ENCODE results near the gene TMTC2. TPM values are rescaled to one million over a fixed set of nuclear protein-coding genes. Genes with fewer than 3 reads are reported as not detected.
A peak's percentile ranks its signal among the peaks of the same experiment; 100 is the strongest.

TMTC2 gene
- total RNA-seq, 1 donor from 2014 or later = 20.2 TPM

- Mint-ChIP-seq H3K36me3 (ENCODE audit: unreplicated experiment) (peaks cover 17% of the 10 kb centered on the region), H3K27ac (ENCODE audit: unreplicated experiment) (peak overlapping the region; percentile 82), H3K4me3 (ENCODE audit: unreplicated experiment) (peak overlapping the region; percentile 23), H3K27me3 (ENCODE audit: unreplicated experiment) (no peaks in the 10 kb centered on the region), H3K9me3 (ENCODE audit: unreplicated experiment) (peaks cover 13% of the 10 kb centered on the region), H3K4me1 (ENCODE audit: unreplicated experiment) (peaks cover 58% of the 10 kb centered on the region)
- DNase-seq (ENCODE audit: extremely low spot score, unreplicated experiment) = no peak
- no peak for TF ChIP-seq CTCF (IDR thresholded peaks at IDR 0.05)
These were observed 272.3 kb downstream of the TMTC2 start for GRCh38 chr12:82958966-82959365.

- Mint-ChIP-seq H3K4me1 (ENCODE audit: unreplicated experiment) (peaks cover 56% of the 10 kb centered on the region), H3K9me3 (ENCODE audit: unreplicated experiment) (peaks cover 13% of the 10 kb centered on the region), H3K27ac (ENCODE audit: unreplicated experiment) (peak overlapping the region; percentile 82), H3K27me3 (ENCODE audit: unreplicated experiment) (no peaks in the 10 kb centered on the region), H3K36me3 (ENCODE audit: unreplicated experiment) (peaks cover 17% of the 10 kb centered on the region), H3K4me3 (ENCODE audit: unreplicated experiment) (no peak overlapping the region)
- no peak for DNase-seq (ENCODE audit: extremely low spot score, unreplicated experiment)
- TF ChIP-seq CTCF (IDR thresholded peaks at IDR 0.05) = no peak
These were observed 273.1 kb downstream of the TMTC2 start for GRCh38 chr12:82959821-82960220.

DNA sequence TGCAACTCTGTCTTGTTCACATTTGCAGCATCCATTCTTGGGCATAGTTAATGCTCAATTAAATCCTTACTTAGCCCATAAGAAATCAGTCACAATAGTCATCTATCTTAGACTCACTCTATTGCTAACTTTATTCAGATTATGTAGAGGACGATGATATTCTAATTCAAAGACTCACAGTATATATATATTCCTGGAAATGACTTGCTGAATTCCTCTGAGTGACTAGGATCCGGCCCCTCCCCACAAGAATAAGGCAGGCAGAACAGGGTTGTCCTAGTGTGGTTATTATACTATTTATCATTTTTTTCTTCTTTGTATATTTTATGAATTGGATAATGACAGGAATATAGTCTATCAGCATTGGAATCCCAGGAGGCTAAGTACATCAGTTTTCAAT is 275.1 kb downstream of the TMTC2 start:
- Mint-ChIP-seq H3K36me3 (ENCODE audit: unreplicated experiment) (peaks cover 15% of the 10 kb centered on the region), H3K27ac (ENCODE audit: unreplicated experiment) (no peak overlapping the region), H3K4me1 (ENCODE audit: unreplicated experiment) (peaks cover 46% of the 10 kb centered on the region), H3K4me3 (ENCODE audit: unreplicated experiment) (no peak overlapping the region), H3K27me3 (ENCODE audit: unreplicated experiment) (no peaks in the 10 kb centered on the region), H3K9me3 (ENCODE audit: unreplicated experiment) (peaks cover 13% of the 10 kb centered on the region)
- DNase-seq (ENCODE audit: extremely low spot score, unreplicated experiment) = no peak
- no peak for TF ChIP-seq CTCF (IDR thresholded peaks at IDR 0.05)

DNA sequence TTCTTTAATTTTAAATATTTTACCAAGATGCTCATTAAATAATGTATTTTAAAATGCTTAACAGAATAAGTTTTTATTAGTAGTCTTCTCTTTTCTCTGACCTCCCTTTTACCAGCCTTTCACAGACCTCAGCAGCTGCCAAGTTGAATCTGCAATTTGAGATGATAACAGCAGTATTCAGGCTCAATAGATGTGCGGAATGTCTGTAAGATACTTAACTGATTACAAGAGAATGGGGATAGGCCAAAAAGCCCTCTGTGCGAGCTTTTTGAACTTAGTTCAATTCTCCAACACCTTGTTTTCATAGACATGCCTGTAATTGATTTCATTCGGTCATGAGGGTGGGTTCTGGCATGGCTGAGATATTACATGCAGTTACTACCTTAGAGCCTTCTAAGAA is 277.2 kb downstream of the TMTC2 start:
- Mint-ChIP-seq H3K9me3 (ENCODE audit: unreplicated experiment) (peaks cover 13% of the 10 kb centered on the region), H3K4me1 (ENCODE audit: unreplicated experiment) (peaks cover 25% of the 10 kb centered on the region), H3K4me3 (ENCODE audit: unreplicated experiment) (no peak overlapping the region), H3K27me3 (ENCODE audit: unreplicated experiment) (no peaks in the 10 kb centered on the region), H3K36me3 (ENCODE audit: unreplicated experiment) (peaks cover 16% of the 10 kb centered on the region), H3K27ac (ENCODE audit: unreplicated experiment) (peak overlapping the region; percentile 8)
- DNase-seq (ENCODE audit: extremely low spot score, unreplicated experiment) = no peak
- no peak for TF ChIP-seq CTCF (IDR thresholded peaks at IDR 0.05)

DNA sequence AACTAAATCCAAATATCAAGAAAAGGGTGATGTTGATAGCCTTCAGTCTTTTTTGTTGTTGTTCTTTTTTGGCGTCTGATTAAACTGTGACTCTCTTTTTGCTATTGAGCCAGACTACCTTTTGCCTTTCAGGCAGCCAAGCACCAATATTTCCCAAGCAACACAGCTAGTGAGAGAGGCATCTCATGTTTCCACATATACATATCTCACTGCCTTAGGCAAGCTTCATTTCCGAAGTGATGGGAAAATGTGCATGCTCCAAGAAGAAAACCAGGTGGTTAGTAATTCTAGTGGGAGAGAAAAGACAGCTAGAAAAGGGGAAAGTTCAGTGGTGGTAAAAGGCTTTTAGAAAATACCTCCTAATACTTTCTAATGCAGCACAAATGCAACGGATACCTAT is 277.7 kb downstream of the TMTC2 start:
- TF ChIP-seq CTCF (IDR thresholded peaks at IDR 0.05) = no peak
- Mint-ChIP-seq H3K4me3 (ENCODE audit: unreplicated experiment) (no peak overlapping the region), H3K4me1 (ENCODE audit: unreplicated experiment) (peaks cover 20% of the 10 kb centered on the region), H3K27ac (ENCODE audit: unreplicated experiment) (peak overlapping the region; percentile 8), H3K27me3 (ENCODE audit: unreplicated experiment) (no peaks in the 10 kb centered on the region), H3K36me3 (ENCODE audit: unreplicated experiment) (peaks cover 15% of the 10 kb centered on the region), H3K9me3 (ENCODE audit: unreplicated experiment) (peaks cover 10% of the 10 kb centered on the region)
- no peak for DNase-seq (ENCODE audit: extremely low spot score, unreplicated experiment)

Measured in osteocyte (in vitro differentiated cells).